ENCODE results near the gene CCDC86. TPM values are rescaled to one million over a fixed set of nuclear protein-coding genes. Genes with fewer than 3 reads are reported as not detected.

The CCDC86 gene
- total RNA-seq, 1 experiment from 2014 or later: 51.5 TPM

- Mint-ChIP-seq H3K4me1 (ENCODE audit: low read depth, unreplicated experiment) (peaks cover 39% of the 10 kb centered on the region), H3K4me3 (ENCODE audit: low read depth, unreplicated experiment) (peak overlapping the region; percentile 93), H3K27ac (ENCODE audit: unreplicated experiment) (peak overlapping the region; percentile 28), H3K36me3 (ENCODE audit: insufficient read depth, unreplicated experiment) (peaks cover 64% of the 10 kb centered on the region), H3K9me3 (ENCODE audit: low read depth, unreplicated experiment) (no peaks in the 10 kb centered on the region), H3K27me3 (ENCODE audit: unreplicated experiment) (no peaks in the 10 kb centered on the region)
- no peak for TF ChIP-seq CTCF (IDR thresholded peaks at IDR 0.05; ENCODE audit: unreplicated experiment)
- DNase-seq: no peak
- BruUV-seq (replicated peaks): no TSS peak
- intact Hi-C loops (cut with micrococcal nuclease; ENCODE audit: unreplicated experiment): no loop called here
- CTCF ChIA-PET: no interaction called here
Observed at GRCh38 chr11:60844045-60844869, 2.3 kb downstream of the CCDC86 start.

GRCh38 chr11:60844870-60845221 lies 2.9 kb downstream of the CCDC86 start:
- H3K4me3 Mint-ChIP-seq (ENCODE audit: low read depth, unreplicated experiment): peak overlapping the region; percentile 93
- CTCF ChIA-PET: no interaction called here
- H3K27ac Mint-ChIP-seq (ENCODE audit: unreplicated experiment): no peak overlapping the region
- intact Hi-C loops (cut with micrococcal nuclease; ENCODE audit: unreplicated experiment): no loop called here
- H3K36me3 Mint-ChIP-seq (ENCODE audit: insufficient read depth, unreplicated experiment): peaks cover 67% of the 10 kb centered on the region
- H3K9me3 Mint-ChIP-seq (ENCODE audit: low read depth, unreplicated experiment): no peaks in the 10 kb centered on the region
- BruUV-seq (replicated peaks): no TSS peak
- H3K4me1 Mint-ChIP-seq (ENCODE audit: low read depth, unreplicated experiment): peaks cover 39% of the 10 kb centered on the region
- no peak for DNase-seq
- H3K27me3 Mint-ChIP-seq (ENCODE audit: unreplicated experiment): no peaks in the 10 kb centered on the region
- TF ChIP-seq CTCF (IDR thresholded peaks at IDR 0.05; ENCODE audit: unreplicated experiment): no peak

- Mint-ChIP-seq H3K4me1 (ENCODE audit: low read depth, unreplicated experiment) (peaks cover 39% of the 10 kb centered on the region), H3K27ac (ENCODE audit: unreplicated experiment) (no peak overlapping the region), H3K4me3 (ENCODE audit: low read depth, unreplicated experiment) (peak overlapping the region; percentile 93), H3K27me3 (ENCODE audit: unreplicated experiment) (no peaks in the 10 kb centered on the region), H3K9me3 (ENCODE audit: low read depth, unreplicated experiment) (no peaks in the 10 kb centered on the region), H3K36me3 (ENCODE audit: insufficient read depth, unreplicated experiment) (peaks cover 69% of the 10 kb centered on the region)
- no peak for DNase-seq
- intact Hi-C loops (cut with micrococcal nuclease; ENCODE audit: unreplicated experiment): no loop called here
- no peak for TF ChIP-seq CTCF (IDR thresholded peaks at IDR 0.05; ENCODE audit: unreplicated experiment)
- no TSS peak for BruUV-seq (replicated peaks)
- CTCF ChIA-PET: no interaction called here
Observed at GRCh38 chr11:60845338-60845737, 3.4 kb downstream of the CCDC86 start.

- H3K4me3 Mint-ChIP-seq (ENCODE audit: low read depth, unreplicated experiment): no peak overlapping the region
- no peaks in the 10 kb centered on the region for H3K9me3 Mint-ChIP-seq (ENCODE audit: low read depth, unreplicated experiment)
- no TSS peak for BruUV-seq (replicated peaks)
- no peaks in the 10 kb centered on the region for H3K27me3 Mint-ChIP-seq (ENCODE audit: unreplicated experiment)
- H3K4me1 Mint-ChIP-seq (ENCODE audit: low read depth, unreplicated experiment): peaks cover 34% of the 10 kb centered on the region
- H3K27ac Mint-ChIP-seq (ENCODE audit: unreplicated experiment): no peak overlapping the region
- peaks cover 66% of the 10 kb centered on the region for H3K36me3 Mint-ChIP-seq (ENCODE audit: insufficient read depth, unreplicated experiment)
- DNase-seq: no peak
- intact Hi-C loops (cut with micrococcal nuclease; ENCODE audit: unreplicated experiment): no loop called here
- CTCF ChIA-PET: no interaction called here
- TF ChIP-seq CTCF (IDR thresholded peaks at IDR 0.05; ENCODE audit: unreplicated experiment): no peak
Observed at GRCh38 chr11:60847281-60847680, 5.4 kb downstream of the CCDC86 start.

Measured in Calu3 (cell line).